ENCODE results near the gene SMPDL3A.

DNA sequence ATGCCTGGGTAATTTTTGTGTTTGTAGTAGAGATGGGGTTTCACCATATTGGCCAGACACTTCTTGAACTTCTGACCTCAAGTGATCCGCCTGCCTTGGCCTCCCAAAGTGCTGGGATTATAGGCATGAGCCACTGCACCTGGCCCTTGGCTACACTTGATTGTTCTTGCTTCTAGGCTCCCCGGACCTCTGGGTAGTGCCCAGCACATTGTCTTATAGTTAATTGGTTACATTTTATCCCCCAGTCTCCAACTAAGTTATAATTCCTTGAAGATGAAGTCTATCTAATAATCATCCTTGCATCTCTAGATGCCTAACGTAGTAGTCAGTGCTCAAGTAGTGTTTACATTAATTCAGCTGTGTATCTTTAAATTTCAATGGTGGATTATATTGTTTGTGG, 11.8 kb downstream of the SMPDL3A start:
- TF ChIP-seq, protein P1, sequence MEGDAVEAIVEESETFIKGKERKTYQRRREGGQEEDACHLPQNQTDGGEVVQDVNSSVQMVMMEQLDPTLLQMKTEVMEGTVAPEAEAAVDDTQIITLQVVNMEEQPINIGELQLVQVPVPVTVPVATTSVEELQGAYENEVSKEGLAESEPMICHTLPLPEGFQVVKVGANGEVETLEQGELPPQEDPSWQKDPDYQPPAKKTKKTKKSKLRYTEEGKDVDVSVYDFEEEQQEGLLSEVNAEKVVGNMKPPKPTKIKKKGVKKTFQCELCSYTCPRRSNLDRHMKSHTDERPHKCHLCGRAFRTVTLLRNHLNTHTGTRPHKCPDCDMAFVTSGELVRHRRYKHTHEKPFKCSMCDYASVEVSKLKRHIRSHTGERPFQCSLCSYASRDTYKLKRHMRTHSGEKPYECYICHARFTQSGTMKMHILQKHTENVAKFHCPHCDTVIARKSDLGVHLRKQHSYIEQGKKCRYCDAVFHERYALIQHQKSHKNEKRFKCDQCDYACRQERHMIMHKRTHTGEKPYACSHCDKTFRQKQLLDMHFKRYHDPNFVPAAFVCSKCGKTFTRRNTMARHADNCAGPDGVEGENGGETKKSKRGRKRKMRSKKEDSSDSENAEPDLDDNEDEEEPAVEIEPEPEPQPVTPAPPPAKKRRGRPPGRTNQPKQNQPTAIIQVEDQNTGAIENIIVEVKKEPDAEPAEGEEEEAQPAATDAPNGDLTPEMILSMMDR (IDR thresholded peaks at IDR 0.05): no peak
- TF ChIP-seq EP300 (IDR thresholded peaks at IDR 0.05): no peak
- no peak for TF ChIP-seq POLR2A (IDR thresholded peaks at IDR 0.05)

Measured in ovary (tissue), 3 donors.